Inflammatory macrophage treated with lipopolysaccharide for 1 hour (primary cell): Measurements from ENCODE around the gene CARD19.

ENCODE experiments used
- DNase-seq, 2 donors: peaks; one replicate each; pipeline ENCODE4 v3.0.0-alpha.2; 2020 to 2022

CARD19 gene

GRCh38 chr9:93134740-93135444 lies 38.9 kb downstream of the CARD19 start:
- DNase-seq, result no peak

GRCh38 chr9:93136011-93136440 lies 40.0 kb downstream of the CARD19 start:
- DNase-seq, result peak; percentile 73 to 80

GRCh38 chr9:93137362-93137761 lies 41.3 kb downstream of the CARD19 start:
- no peak for DNase-seq

- no peak for DNase-seq
These were observed 42.3 kb downstream of the CARD19 start for GRCh38 chr9:93138171-93138764.

GRCh38 chr9:93139365-93140182 lies 43.6 kb downstream of the CARD19 start:
- DNase-seq, result no peak

GRCh38 chr9:93141771-93142483 lies 45.9 kb downstream of the CARD19 start:
- DNase-seq, result no peak

GRCh38 chr9:93143830-93144530 lies 48.0 kb downstream of the CARD19 start:
- no peak for DNase-seq

- peak; percentile 82 to 87 for DNase-seq
These were observed 50.7 kb downstream of the CARD19 start for GRCh38 chr9:93146696-93147095.

GRCh38 chr9:93147632-93148031 lies 51.6 kb downstream of the CARD19 start:
- no peak for DNase-seq

- DNase-seq, result peak; percentile 65 to 66
These were observed 52.7 kb downstream of the CARD19 start for GRCh38 chr9:93148721-93149120.

- DNase-seq, result peak; percentile 94 to 97
These were observed 53.3 kb downstream of the CARD19 start for GRCh38 chr9:93149361-93149760.

- no peak for DNase-seq
These were observed 55.2 kb downstream of the CARD19 start for GRCh38 chr9:93151097-93151784.

- DNase-seq, result peak in 1 of 2 donors; percentile 79
These were observed 58.4 kb downstream of the CARD19 start for GRCh38 chr9:93154293-93154903.

- no peak for DNase-seq
These were observed 59.9 kb downstream of the CARD19 start for GRCh38 chr9:93155716-93156474.

GRCh38 chr9:93156475-93157008 lies 60.5 kb downstream of the CARD19 start:
- DNase-seq, result no peak

GRCh38 chr9:93159601-93160471 lies 63.8 kb downstream of the CARD19 start:
- DNase-seq, result peak; percentile 60 to 90

- no peak for DNase-seq
These were observed 66.0 kb downstream of the CARD19 start for GRCh38 chr9:93161786-93162562.
